Measurements from ENCODE around the gene CDCA4. TPM values are rescaled to one million over a fixed set of nuclear protein-coding genes. Genes with fewer than 3 reads are reported as not detected.

The CDCA4 gene
- polyA plus RNA-seq, 1 donor from 2014 or later, result 5.4 TPM

DNA sequence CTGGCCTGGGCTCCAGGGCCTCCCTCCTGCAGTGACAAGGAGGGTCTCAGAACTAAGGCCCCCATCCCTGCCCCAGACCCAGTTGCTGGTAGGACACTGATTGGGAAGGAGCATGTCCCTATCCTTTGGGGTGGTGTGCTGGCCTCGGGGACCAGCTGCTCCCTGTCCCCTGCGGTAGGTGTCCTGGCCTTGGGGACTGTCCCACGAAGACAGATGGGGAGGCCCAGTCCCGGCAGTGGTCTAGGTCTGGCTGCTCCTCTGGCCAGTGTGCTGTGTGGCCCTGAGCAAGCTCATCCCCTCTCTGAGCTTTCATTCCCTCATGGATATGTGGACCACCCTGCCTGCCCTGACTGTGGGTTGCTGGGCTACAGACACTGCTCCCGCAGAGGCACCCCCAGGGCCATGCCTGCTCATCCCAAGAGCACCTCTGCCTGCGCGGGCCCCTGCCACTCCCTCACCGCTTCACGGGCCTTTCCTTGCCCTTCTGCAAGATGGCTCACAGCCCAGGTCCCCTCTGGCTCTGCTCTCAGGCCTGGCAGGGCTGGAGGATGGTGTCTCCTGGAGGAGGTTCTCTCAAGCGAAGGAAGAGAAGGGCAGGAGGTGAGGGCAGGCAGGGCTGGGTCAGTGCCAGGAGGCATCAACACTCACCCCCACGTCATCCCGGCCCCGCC is 55.2 kb downstream of the CDCA4 start:
- H3K27ac ChIP-seq (ENCODE audit: low read length), result no peak overlapping the region
- no peak for TF ChIP-seq RAD21 (conservative IDR thresholded peaks at IDR 0.05)
- TF ChIP-seq POLR2AphosphoS5 (IDR thresholded peaks at IDR 0.05), result no peak
- no peak for TF ChIP-seq MXI1 (conservative IDR thresholded peaks at IDR 0.05; ENCODE audit: poor library complexity, severe bottlenecking)
- no peak for TF ChIP-seq SMC3 (conservative IDR thresholded peaks at IDR 0.05; ENCODE audit: poor library complexity)
- TF ChIP-seq EP300 (conservative IDR thresholded peaks at IDR 0.05; ENCODE audit: poor library complexity, severe bottlenecking), result no peak
- TF ChIP-seq TAF1 (IDR thresholded peaks at IDR 0.05; ENCODE audit: low read depth), result no peak
- TF ChIP-seq, protein P1, sequence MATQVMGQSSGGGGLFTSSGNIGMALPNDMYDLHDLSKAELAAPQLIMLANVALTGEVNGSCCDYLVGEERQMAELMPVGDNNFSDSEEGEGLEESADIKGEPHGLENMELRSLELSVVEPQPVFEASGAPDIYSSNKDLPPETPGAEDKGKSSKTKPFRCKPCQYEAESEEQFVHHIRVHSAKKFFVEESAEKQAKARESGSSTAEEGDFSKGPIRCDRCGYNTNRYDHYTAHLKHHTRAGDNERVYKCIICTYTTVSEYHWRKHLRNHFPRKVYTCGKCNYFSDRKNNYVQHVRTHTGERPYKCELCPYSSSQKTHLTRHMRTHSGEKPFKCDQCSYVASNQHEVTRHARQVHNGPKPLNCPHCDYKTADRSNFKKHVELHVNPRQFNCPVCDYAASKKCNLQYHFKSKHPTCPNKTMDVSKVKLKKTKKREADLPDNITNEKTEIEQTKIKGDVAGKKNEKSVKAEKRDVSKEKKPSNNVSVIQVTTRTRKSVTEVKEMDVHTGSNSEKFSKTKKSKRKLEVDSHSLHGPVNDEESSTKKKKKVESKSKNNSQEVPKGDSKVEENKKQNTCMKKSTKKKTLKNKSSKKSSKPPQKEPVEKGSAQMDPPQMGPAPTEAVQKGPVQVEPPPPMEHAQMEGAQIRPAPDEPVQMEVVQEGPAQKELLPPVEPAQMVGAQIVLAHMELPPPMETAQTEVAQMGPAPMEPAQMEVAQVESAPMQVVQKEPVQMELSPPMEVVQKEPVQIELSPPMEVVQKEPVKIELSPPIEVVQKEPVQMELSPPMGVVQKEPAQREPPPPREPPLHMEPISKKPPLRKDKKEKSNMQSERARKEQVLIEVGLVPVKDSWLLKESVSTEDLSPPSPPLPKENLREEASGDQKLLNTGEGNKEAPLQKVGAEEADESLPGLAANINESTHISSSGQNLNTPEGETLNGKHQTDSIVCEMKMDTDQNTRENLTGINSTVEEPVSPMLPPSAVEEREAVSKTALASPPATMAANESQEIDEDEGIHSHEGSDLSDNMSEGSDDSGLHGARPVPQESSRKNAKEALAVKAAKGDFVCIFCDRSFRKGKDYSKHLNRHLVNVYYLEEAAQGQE (IDR thresholded peaks at IDR 0.05; ENCODE audit: borderline replicate concordance), result no peak
- no peak for TF ChIP-seq EZH2 (IDR thresholded peaks at IDR 0.05; ENCODE audit: borderline replicate concordance, insufficient read depth, low read length, poor library complexity, severe bottlenecking)
- TF ChIP-seq, protein P2, sequence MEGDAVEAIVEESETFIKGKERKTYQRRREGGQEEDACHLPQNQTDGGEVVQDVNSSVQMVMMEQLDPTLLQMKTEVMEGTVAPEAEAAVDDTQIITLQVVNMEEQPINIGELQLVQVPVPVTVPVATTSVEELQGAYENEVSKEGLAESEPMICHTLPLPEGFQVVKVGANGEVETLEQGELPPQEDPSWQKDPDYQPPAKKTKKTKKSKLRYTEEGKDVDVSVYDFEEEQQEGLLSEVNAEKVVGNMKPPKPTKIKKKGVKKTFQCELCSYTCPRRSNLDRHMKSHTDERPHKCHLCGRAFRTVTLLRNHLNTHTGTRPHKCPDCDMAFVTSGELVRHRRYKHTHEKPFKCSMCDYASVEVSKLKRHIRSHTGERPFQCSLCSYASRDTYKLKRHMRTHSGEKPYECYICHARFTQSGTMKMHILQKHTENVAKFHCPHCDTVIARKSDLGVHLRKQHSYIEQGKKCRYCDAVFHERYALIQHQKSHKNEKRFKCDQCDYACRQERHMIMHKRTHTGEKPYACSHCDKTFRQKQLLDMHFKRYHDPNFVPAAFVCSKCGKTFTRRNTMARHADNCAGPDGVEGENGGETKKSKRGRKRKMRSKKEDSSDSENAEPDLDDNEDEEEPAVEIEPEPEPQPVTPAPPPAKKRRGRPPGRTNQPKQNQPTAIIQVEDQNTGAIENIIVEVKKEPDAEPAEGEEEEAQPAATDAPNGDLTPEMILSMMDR (IDR thresholded peaks at IDR 0.05; ENCODE audit: poor library complexity, severe bottlenecking), result no peak
- H3K9me3 ChIP-seq (ENCODE audit: low read length), result no peaks in the 10 kb centered on the region
- no peaks in the 10 kb centered on the region for H3K27me3 ChIP-seq (ENCODE audit: insufficient read depth, low read depth, low read length)
- H3K9me2 ChIP-seq (ENCODE audit: insufficient read depth, low read length), result no peaks in the 10 kb centered on the region
- H3F3A ChIP-seq (ENCODE audit: insufficient read depth, low read length, poor library complexity, severe bottlenecking), result no peaks in the 10 kb centered on the region
- no peak overlapping the region for H3K4me2 ChIP-seq (ENCODE audit: low read length)
- no peak overlapping the region for H3K4me3 ChIP-seq (ENCODE audit: low read length)
- H4K20me1 ChIP-seq (ENCODE audit: insufficient read depth), result no peaks in the 10 kb centered on the region
- no peaks in the 10 kb centered on the region for H3K36me3 ChIP-seq (ENCODE audit: insufficient read depth, low read length)
- no peak overlapping the region for H3K9ac ChIP-seq (ENCODE audit: low read length)
- no peak overlapping the region for H2AFZ ChIP-seq (ENCODE audit: low read depth, low read length)
- H3K79me2 ChIP-seq (replicated peaks; ENCODE audit: insufficient read depth, low read length), result no peaks in the 10 kb centered on the region

DNA sequence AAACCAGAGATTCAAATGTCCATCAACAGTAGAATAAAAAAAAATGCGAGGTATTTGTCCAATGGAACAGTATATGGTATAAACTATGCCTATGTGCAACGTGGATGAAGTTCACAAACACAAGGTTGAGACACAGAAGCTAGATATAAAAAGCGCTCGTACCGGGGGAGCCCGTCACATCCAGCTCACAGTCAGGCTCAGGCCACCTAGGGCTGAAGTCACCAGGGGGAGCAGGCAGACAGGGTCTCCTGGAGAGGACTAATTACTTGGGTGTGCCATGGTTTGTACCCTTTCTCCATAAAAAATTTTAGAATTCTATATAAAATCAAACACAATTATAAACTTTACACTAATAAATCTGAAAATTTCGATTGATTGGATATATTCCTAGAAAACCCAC is 56.3 kb downstream of the CDCA4 start:
- Histone ChIP-seq H3K27ac (ENCODE audit: low read length) (no peak overlapping the region), H3K4me3 (ENCODE audit: low read length) (no peak overlapping the region), H3F3A (ENCODE audit: insufficient read depth, low read length, poor library complexity, severe bottlenecking) (no peaks in the 10 kb centered on the region), H3K9me2 (ENCODE audit: insufficient read depth, low read length) (no peaks in the 10 kb centered on the region), H3K79me2 (replicated peaks; ENCODE audit: insufficient read depth, low read length) (no peaks in the 10 kb centered on the region), H2AFZ (ENCODE audit: low read depth, low read length) (no peak overlapping the region), H4K20me1 (ENCODE audit: insufficient read depth) (no peaks in the 10 kb centered on the region), H3K9me3 (ENCODE audit: low read length) (no peaks in the 10 kb centered on the region), H3K4me2 (ENCODE audit: low read length) (no peak overlapping the region), H3K27me3 (ENCODE audit: insufficient read depth, low read depth, low read length) (no peaks in the 10 kb centered on the region), H3K9ac (ENCODE audit: low read length) (no peak overlapping the region), H3K36me3 (ENCODE audit: insufficient read depth, low read length) (no peaks in the 10 kb centered on the region)
- TF ChIP-seq POLR2AphosphoS5 (IDR thresholded peaks at IDR 0.05) (no peak), RAD21 (conservative IDR thresholded peaks at IDR 0.05) (no peak), EP300 (conservative IDR thresholded peaks at IDR 0.05; ENCODE audit: poor library complexity, severe bottlenecking) (no peak), EZH2 (IDR thresholded peaks at IDR 0.05; ENCODE audit: borderline replicate concordance, insufficient read depth, low read length, poor library complexity, severe bottlenecking) (no peak), SMC3 (conservative IDR thresholded peaks at IDR 0.05; ENCODE audit: poor library complexity) (no peak), MXI1 (conservative IDR thresholded peaks at IDR 0.05; ENCODE audit: poor library complexity, severe bottlenecking) (no peak), TAF1 (IDR thresholded peaks at IDR 0.05; ENCODE audit: low read depth) (no peak)
- TF ChIP-seq, protein P2 (IDR thresholded peaks at IDR 0.05; ENCODE audit: poor library complexity, severe bottlenecking), result no peak
- TF ChIP-seq, protein P1 (IDR thresholded peaks at IDR 0.05; ENCODE audit: borderline replicate concordance), result no peak

All from neural cell (in vitro differentiated cells).